Measurements from ENCODE around the gene GNAZ. TPM values are rescaled to one million over a fixed set of nuclear protein-coding genes. Genes with fewer than 3 reads are reported as not detected.

GNAZ gene
- total RNA-seq, 1 experiment from 2014 or later: 5.0 TPM

GRCh38 chr22:23032658-23033057 lies 37.7 kb upstream of the GNAZ start:
- Histone ChIP-seq H3K23ac (ENCODE audit: insufficient read length, low read depth, low read length) (no peak overlapping the region), H2BK5ac (ENCODE audit: insufficient read length, low read length) (no peak overlapping the region), H3K23me2 (ENCODE audit: insufficient read length, low read depth, low read length, poor library complexity, severe bottlenecking) (no peaks in the 10 kb centered on the region), H4K91ac (ENCODE audit: insufficient read length, low read depth, low read length) (no peak overlapping the region), H3K4me2 (ENCODE audit: insufficient read depth, insufficient read length, low read length) (no peak overlapping the region), H3K4me1 (ENCODE audit: insufficient read depth, low read length) (no peaks in the 10 kb centered on the region), H2BK120ac (ENCODE audit: low read depth, low read length, poor library complexity, severe bottlenecking) (no peak overlapping the region), H2BK20ac (ENCODE audit: low read depth, low read length, poor library complexity, severe bottlenecking) (no peak overlapping the region), H3K56ac (ENCODE audit: insufficient read length, low read depth, low read length) (no peak overlapping the region), H2BK12ac (ENCODE audit: insufficient read length, low read depth, low read length) (no peak overlapping the region), H3K4ac (ENCODE audit: low read depth, low read length) (no peak overlapping the region), H4K20me1 (ENCODE audit: control insufficient read depth, insufficient read depth, insufficient read length) (no peaks in the 10 kb centered on the region), H3K27ac (ENCODE audit: insufficient read length, low read depth, low read length) (no peak overlapping the region), H3K9me3 (ENCODE audit: control insufficient read depth, low read depth, low read length) (no peaks in the 10 kb centered on the region), H3K27me3 (ENCODE audit: insufficient read depth, low read length) (no peaks in the 10 kb centered on the region; the same call in 1 of the 2 replicates), H4K8ac (replicated peaks; ENCODE audit: insufficient read length, low read depth, low read length) (no peak overlapping the region), H3K79me2 (ENCODE audit: insufficient read depth, low read length) (no peaks in the 10 kb centered on the region), H3K18ac (ENCODE audit: insufficient read length, low read depth, low read length) (no peak overlapping the region), H4K5ac (ENCODE audit: insufficient read length, low read depth, low read length) (no peak overlapping the region), H3K9ac (ENCODE audit: extremely low read depth, insufficient read length, low read length) (no peak overlapping the region), H2BK15ac (ENCODE audit: low read depth, low read length) (no peak overlapping the region), H3T11ph (ENCODE audit: low read length) (no peak overlapping the region), H3K14ac (ENCODE audit: insufficient read depth, low read length) (no peak overlapping the region), H3K79me1 (ENCODE audit: insufficient read depth, low read depth, low read length, poor library complexity, severe bottlenecking) (no peaks in the 10 kb centered on the region), H2AK5ac (ENCODE audit: insufficient read length, low read length) (no peak overlapping the region), H2AFZ (ENCODE audit: low read length) (no peak overlapping the region)
- H3K9me3 Mint-ChIP-seq: peaks cover 13 to 16% of the 10 kb centered on the region in 2 experiments; a peak in 4 of 5 replicates
- peaks cover 31% of the 10 kb centered on the region for H3K27me3 Mint-ChIP-seq (ENCODE audit: low read depth)
- no peak overlapping the region; a peak in 1 of 7 replicates for H3K27ac Mint-ChIP-seq
- DNase-seq: no peak
- no CpG with 5 or more reads among the region's 4 CpGs for WGBS (ENCODE audit: extremely low coverage, insufficient read length, low lambda C conversion rate)
- H3K4me3 Mint-ChIP-seq: no peak overlapping the region
- peaks cover 48 to 52% of the 10 kb centered on the region in 2 experiments for H3K4me1 Mint-ChIP-seq
- peaks cover 0 to 12% (median 4%) of the 10 kb centered on the region in 3 experiments; a peak in 4 of 7 replicates for H3K36me3 Mint-ChIP-seq (ENCODE audit: insufficient read depth in 1 of 3, low read depth in 3 of 3)
- TF ChIP-seq CTCF (conservative IDR thresholded peaks at IDR 0.05): no peak
